MM.1S (cell line): ENCODE measurements around the gene EPHA10.

Source experiments
- DNase-seq: peaks from one replicate; pipeline ENCODE4 v3.0.0-alpha.2; 2015
- H2AFZ ChIP-seq: fragments of 300-600 bp; sonication (generic); 2 replicates; pipeline ENCODE4 v1.6.0; 2016; ENCODE audit warnings: antibody characterized with exemption, low read length
- H3F3A ChIP-seq: fragments of 300-600 bp; sonication (generic); 2 replicates; pipeline ENCODE4 v1.6.1; 2016; ENCODE audit warnings: mild to moderate bottlenecking, antibody characterized with exemption, low read length, moderate library complexity, mixed read lengths; ENCODE audit not compliant: insufficient read depth
- H3K27ac ChIP-seq: fragments of 300-600 bp; sonication (generic); 2 replicates; pipeline ENCODE4 v1.5.1; 2016; ENCODE audit warnings: mild to moderate bottlenecking, low read length
- H3K27me3 ChIP-seq: fragments of 300-600 bp; sonication (generic); replicated peaks from 2 replicates; pipeline ENCODE4 v1.6.0; 2016; ENCODE audit warnings: low read length; ENCODE audit not compliant: insufficient read depth
- H3K36me3 ChIP-seq: fragments of 300-600 bp; sonication (generic); replicated peaks from 2 replicates; pipeline ENCODE4 v1.6.1; 2016; ENCODE audit warnings: mild to moderate bottlenecking, low read length, mixed read lengths; ENCODE audit not compliant: insufficient read depth
- H3K4me1 ChIP-seq: fragments of 300-600 bp; sonication (generic); 2 replicates; pipeline ENCODE4 v1.6.1; 2016; ENCODE audit warnings: low read length, mixed read lengths
- H3K4me2 ChIP-seq: fragments of 300-600 bp; sonication (generic); 2 replicates; pipeline ENCODE4 v1.6.0; 2016; ENCODE audit warnings: low read depth, low read length
- H3K4me3 ChIP-seq: fragments of 300-600 bp; sonication (generic); 2 replicates; pipeline ENCODE4 v1.5.1; 2016; ENCODE audit warnings: low read length, mixed read lengths
- H3K79me2 ChIP-seq: fragments of 300-600 bp; sonication (generic); 2 replicates; pipeline ENCODE4 v1.6.1; 2016; ENCODE audit warnings: mixed run types, low read length, mixed read lengths
- H3K9ac ChIP-seq: fragments of 300-600 bp; sonication (generic); 2 replicates; pipeline ENCODE4 v1.6.1; 2016; ENCODE audit warnings: low read length, mixed read lengths
- H3K9me2 ChIP-seq: fragments of 300-600 bp; sonication (generic); replicated peaks from 2 replicates; pipeline ENCODE4 v1.6.1; 2016; ENCODE audit warnings: mild to moderate bottlenecking, low read length, mixed read lengths; ENCODE audit not compliant: insufficient read depth
- H3K9me3 ChIP-seq: fragments of 300-600 bp; sonication (generic); replicated peaks from 2 replicates; pipeline ENCODE4 v1.6.1; 2016; ENCODE audit warnings: mild to moderate bottlenecking, low read length, mixed read lengths; ENCODE audit not compliant: insufficient read depth
- H4K20me1 ChIP-seq: fragments of 300-600 bp; sonication (generic); 2 replicates; pipeline ENCODE4 v1.6.1; 2016; ENCODE audit warnings: mild to moderate bottlenecking, low read length, moderate library complexity, mixed read lengths; ENCODE audit not compliant: insufficient read depth
- CTCF ChIP-seq: fragments of 300-600 bp; sonication (generic); IDR thresholded peaks from 2 replicates; pipeline ENCODE4 v1.5.1; 2016; ENCODE audit warnings: antibody characterized with exemption, low read length, mixed read lengths
- EZH2 ChIP-seq: fragments of 300-600 bp; sonication (generic); optimal IDR thresholded peaks from 2 replicates; pipeline ENCODE3; 2017; ENCODE audit warnings: low read depth, mild to moderate bottlenecking, antibody characterized with exemption, low read length, mixed read lengths
- EZH2phosphoT487 ChIP-seq: fragments of 300-600 bp; sonication (generic); IDR thresholded peaks from 2 replicates; pipeline ENCODE4 v1.6.1; 2018; ENCODE audit warnings: antibody characterized with exemption, low read length

EPHA10 gene

GRCh38 chr1:37732111-37732780 is 32.7 kb downstream of the EPHA10 start:
- no peak overlapping the region for H3K4me2 ChIP-seq
- no peaks in the 10 kb centered on the region for H3K4me1 ChIP-seq
- H2AFZ ChIP-seq: no peak overlapping the region
- H3K9me2 ChIP-seq: no peaks in the 10 kb centered on the region
- no peak overlapping the region for H3K9ac ChIP-seq
- no peaks in the 10 kb centered on the region for H3K9me3 ChIP-seq
- no peaks in the 10 kb centered on the region for H3F3A ChIP-seq
- no peaks in the 10 kb centered on the region for H3K36me3 ChIP-seq
- DNase-seq: no peak
- TF ChIP-seq CTCF (no peak), EZH2phosphoT487 (no peak), EZH2 (no peak)
- no peaks in the 10 kb centered on the region for H3K79me2 ChIP-seq
- no peak overlapping the region for H3K27ac ChIP-seq
- no peak overlapping the region for H3K4me3 ChIP-seq
- no peaks in the 10 kb centered on the region for H3K27me3 ChIP-seq
- no peaks in the 10 kb centered on the region for H4K20me1 ChIP-seq

DNA sequence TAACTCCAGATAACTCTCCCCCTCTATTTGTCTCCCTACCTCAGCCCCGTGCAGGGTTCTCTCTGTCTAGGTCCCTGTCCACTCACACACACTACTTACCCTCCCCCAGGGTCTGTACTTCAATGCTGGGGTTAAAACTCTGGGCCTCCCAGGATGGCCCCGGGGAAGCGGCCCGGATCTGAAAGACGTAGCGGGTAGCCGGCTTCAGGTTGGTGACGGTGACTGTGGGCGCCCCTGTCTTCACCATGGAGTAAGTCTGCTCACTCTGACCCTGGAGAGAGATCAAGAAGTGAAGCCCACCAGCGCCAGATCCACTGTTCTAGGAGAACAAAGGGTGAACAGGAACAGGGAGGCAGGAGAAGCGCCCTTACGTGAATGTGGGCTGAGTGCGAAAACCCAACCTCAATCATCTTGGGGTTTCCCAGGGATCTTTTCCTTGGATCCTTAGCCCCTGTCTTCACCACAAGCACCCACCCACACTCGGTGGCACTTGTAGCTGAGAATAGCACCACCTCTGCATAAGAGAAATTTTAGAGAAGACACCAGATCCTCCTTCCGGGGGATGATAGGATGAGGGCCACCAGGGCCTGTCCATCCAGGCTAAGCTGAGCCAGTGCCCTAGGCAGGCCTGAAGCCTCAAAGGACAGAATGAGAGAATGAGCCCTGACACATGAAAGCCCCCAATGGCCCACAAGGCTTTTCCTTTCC is 33.5 kb downstream of the EPHA10 start:
- Histone ChIP-seq H3K27me3 (no peaks in the 10 kb centered on the region), H3K4me1 (no peaks in the 10 kb centered on the region), H3K4me2 (no peak overlapping the region), H3K36me3 (no peaks in the 10 kb centered on the region), H3K9me3 (no peaks in the 10 kb centered on the region), H3F3A (no peaks in the 10 kb centered on the region), H2AFZ (no peak overlapping the region), H3K9me2 (no peaks in the 10 kb centered on the region), H3K79me2 (no peaks in the 10 kb centered on the region), H4K20me1 (no peaks in the 10 kb centered on the region), H3K27ac (no peak overlapping the region), H3K9ac (no peak overlapping the region), H3K4me3 (no peak overlapping the region)
- TF ChIP-seq EZH2phosphoT487 (no peak), CTCF (no peak), EZH2 (no peak)
- DNase-seq: no peak

GRCh38 chr1:37730376-37730775 is 34.5 kb downstream of the EPHA10 start:
- Histone ChIP-seq H2AFZ (no peak overlapping the region), H3K9ac (no peak overlapping the region), H3K4me2 (no peak overlapping the region), H3K36me3 (no peaks in the 10 kb centered on the region), H3K4me3 (no peak overlapping the region), H3K27me3 (no peaks in the 10 kb centered on the region), H3K4me1 (no peaks in the 10 kb centered on the region), H3K9me3 (no peaks in the 10 kb centered on the region), H3K79me2 (no peaks in the 10 kb centered on the region), H4K20me1 (no peaks in the 10 kb centered on the region), H3F3A (no peaks in the 10 kb centered on the region), H3K27ac (no peak overlapping the region), H3K9me2 (no peaks in the 10 kb centered on the region)
- TF ChIP-seq EZH2phosphoT487 (no peak), CTCF (no peak), EZH2 (no peak)
- no peak for DNase-seq
